ENCODE data around the gene HERC6.

- no peak for TF ChIP-seq CTCF (IDR thresholded peaks at IDR 0.05)
- no peak for TF ChIP-seq POLR2A (IDR thresholded peaks at IDR 0.05)
These were observed 39.8 kb downstream of the HERC6 start for GRCh38 chr4:88418411-88418810.

Measured in Peyer's patch (tissue), 4 donors.